ENCODE data around the gene LIMK2. TPM values are rescaled to one million over a fixed set of nuclear protein-coding genes. Genes with fewer than 3 reads are reported as not detected.
A peak's percentile ranks its signal among the peaks of the same experiment; 100 is the strongest.

The LIMK2 gene
- total and polyA plus RNA-seq, 4 donors: 6.6 to 39.2 (median 13.4) TPM

DNA sequence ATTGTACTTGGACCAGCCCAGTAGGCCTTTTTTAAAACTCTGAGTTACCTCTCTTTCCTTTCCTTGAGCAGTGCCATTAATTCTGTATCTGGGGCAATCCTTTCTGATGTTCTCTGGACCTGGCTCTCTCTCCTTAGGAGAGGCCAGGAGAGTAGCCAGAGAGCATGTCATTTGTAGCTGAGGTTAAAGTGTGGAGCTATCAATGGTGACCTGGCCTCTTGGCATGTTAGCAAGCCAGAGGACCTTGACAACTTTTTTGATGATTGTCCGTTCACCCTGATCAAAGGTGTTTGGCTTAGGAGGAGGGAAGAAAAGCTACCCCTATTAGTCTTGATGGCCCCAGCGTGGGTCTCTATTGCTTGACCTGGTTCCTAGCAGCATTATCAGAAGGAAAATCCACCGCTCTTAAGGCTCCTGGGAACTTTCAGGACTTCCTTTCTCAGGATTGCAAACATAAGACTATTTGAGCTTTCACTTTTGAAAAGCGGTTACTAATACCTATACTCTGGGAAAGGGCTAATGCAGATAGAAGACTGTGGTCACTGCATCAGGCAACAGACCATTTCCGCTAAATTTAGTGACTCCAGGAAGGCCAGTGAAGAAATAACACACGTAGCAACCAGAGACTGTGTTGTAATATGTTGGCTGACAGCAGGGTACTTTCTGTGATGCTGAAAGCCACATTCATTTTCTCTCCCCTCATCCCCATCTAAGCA, 18.2 kb downstream of the LIMK2 start:
- Histone ChIP-seq H3K4me1 (ENCODE audit: control insufficient read depth in 4 of 4, insufficient read depth in 4 of 4, low read length in 3 of 4) (peaks cover 11 to 25% (median 21%) of the 10 kb centered on the region in 4 donors), H3K4me3 (ENCODE audit: low read depth in 1 of 3, low read length in 3 of 3) (no peak overlapping the region), H3K9ac (ENCODE audit: low read depth in 1 of 2, low read length in 2 of 2) (peak overlapping the region in 1 of 2 donors; percentile 10), H3K27ac (ENCODE audit: low read depth in 1 of 2, low read length in 2 of 2) (peak overlapping the region; percentile 58 to 96), H3K36me3 (ENCODE audit: control insufficient read depth in 4 of 4, insufficient read depth in 3 of 4, low read depth in 1 of 4, low read length in 3 of 4) (peaks cover 0 to 5% (median 0%) of the 10 kb centered on the region in 4 donors), H3K9me3 (ENCODE audit: control insufficient read depth in 4 of 4, low read length in 3 of 4) (no peaks in the 10 kb centered on the region), H3K27me3 (ENCODE audit: control insufficient read depth in 4 of 4, insufficient read depth in 4 of 4, low read length in 3 of 4) (no peaks in the 10 kb centered on the region)
- DNase-seq (ENCODE audit: low spot score): no peak
- WGBS: 31% methylated on average over 6 of the region's 6 CpGs
- TF ChIP-seq FOXA2 (IDR thresholded peaks at IDR 0.05) (no peak), EGR1 (IDR thresholded peaks at IDR 0.05; ENCODE audit: low read depth in 2 of 2) (no peak), JUND (IDR thresholded peaks at IDR 0.05) (no peak), GABPA (IDR thresholded peaks at IDR 0.05 in 1 of 2, conservative IDR thresholded peaks at IDR 0.05 in 1 of 2) (peak in 1 of 2 donors; percentile 51), SP1 (IDR thresholded peaks at IDR 0.05) (no peak), TAF1 (conservative IDR thresholded peaks at IDR 0.05) (no peak), YY1 (IDR thresholded peaks at IDR 0.05) (peak; percentile 4), HNF4A (conservative IDR thresholded peaks at IDR 0.05) (peak in 1 of 2 donors; percentile 54), RXRA (IDR thresholded peaks at IDR 0.05) (peak in 1 of 2 donors; percentile 10)
- TF ChIP-seq, protein P1, sequence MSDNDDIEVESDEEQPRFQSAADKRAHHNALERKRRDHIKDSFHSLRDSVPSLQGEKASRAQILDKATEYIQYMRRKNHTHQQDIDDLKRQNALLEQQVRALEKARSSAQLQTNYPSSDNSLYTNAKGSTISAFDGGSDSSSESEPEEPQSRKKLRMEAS (IDR thresholded peaks at IDR 0.05): no peak
- TF ChIP-seq, protein P2, sequence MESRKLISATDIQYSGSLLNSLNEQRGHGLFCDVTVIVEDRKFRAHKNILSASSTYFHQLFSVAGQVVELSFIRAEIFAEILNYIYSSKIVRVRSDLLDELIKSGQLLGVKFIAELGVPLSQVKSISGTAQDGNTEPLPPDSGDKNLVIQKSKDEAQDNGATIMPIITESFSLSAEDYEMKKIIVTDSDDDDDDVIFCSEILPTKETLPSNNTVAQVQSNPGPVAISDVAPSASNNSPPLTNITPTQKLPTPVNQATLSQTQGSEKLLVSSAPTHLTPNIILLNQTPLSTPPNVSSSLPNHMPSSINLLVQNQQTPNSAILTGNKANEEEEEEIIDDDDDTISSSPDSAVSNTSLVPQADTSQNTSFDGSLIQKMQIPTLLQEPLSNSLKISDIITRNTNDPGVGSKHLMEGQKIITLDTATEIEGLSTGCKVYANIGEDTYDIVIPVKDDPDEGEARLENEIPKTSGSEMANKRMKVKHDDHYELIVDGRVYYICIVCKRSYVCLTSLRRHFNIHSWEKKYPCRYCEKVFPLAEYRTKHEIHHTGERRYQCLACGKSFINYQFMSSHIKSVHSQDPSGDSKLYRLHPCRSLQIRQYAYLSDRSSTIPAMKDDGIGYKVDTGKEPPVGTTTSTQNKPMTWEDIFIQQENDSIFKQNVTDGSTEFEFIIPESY (IDR thresholded peaks at IDR 0.05): no peak

DNA sequence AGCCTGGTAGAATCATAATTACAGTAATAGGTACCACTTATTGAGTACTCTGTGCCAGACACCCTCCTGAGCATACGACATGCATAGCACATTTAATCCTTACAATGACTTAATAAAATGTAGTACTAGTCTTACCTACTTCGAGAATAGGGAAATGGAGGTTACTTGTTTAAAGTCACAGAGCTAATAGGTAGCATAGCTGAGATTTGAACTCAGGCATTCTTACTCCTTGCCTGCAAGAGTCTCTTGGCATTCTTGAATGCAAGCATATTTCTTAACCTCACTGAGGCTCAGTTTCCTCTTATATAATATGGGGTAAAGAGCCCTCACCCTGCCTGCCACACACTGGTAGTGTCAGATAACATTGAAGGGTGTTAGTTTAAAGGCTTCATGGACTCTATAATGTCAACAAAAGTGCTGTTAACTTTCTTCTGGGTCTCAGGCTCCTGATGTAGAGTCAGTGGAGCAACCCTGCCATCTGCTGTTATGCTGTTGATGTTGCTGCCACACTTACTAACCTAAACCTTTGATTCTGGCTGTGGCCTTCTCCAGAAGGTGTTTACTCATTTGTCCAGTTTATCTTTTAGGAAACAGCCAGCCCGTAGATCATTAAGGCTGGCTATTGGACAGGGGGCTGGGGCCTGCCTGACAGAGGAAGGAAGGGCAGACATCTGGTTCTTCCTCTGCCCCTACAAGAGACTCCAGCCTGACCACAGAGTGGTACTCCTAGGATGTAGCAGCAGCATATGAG, 18.9 kb downstream of the LIMK2 start:
- 35% methylated on average over 3 of the region's 3 CpGs for WGBS
- Histone ChIP-seq H3K9ac (ENCODE audit: low read depth in 1 of 2, low read length in 2 of 2) (peak overlapping the region in 1 of 2 donors; percentile 18), H3K4me1 (ENCODE audit: control insufficient read depth in 4 of 4, insufficient read depth in 4 of 4, low read length in 3 of 4) (peaks cover 11 to 25% (median 21%) of the 10 kb centered on the region in 4 donors), H3K9me3 (ENCODE audit: control insufficient read depth in 4 of 4, low read length in 3 of 4) (no peaks in the 10 kb centered on the region), H3K36me3 (ENCODE audit: control insufficient read depth in 4 of 4, insufficient read depth in 3 of 4, low read depth in 1 of 4, low read length in 3 of 4) (peaks cover 0 to 6% (median 0%) of the 10 kb centered on the region in 4 donors), H3K4me3 (ENCODE audit: low read depth in 1 of 3, low read length in 3 of 3) (no peak overlapping the region), H3K27me3 (ENCODE audit: control insufficient read depth in 4 of 4, insufficient read depth in 4 of 4, low read length in 3 of 4) (no peaks in the 10 kb centered on the region), H3K27ac (ENCODE audit: low read depth in 1 of 2, low read length in 2 of 2) (peak overlapping the region; percentile 58 to 96)
- peak; percentile 50 for DNase-seq (ENCODE audit: low spot score)
- TF ChIP-seq GABPA (IDR thresholded peaks at IDR 0.05 in 1 of 2, conservative IDR thresholded peaks at IDR 0.05 in 1 of 2) (no peak), YY1 (IDR thresholded peaks at IDR 0.05) (peak; percentile 15), NR2F2 (IDR thresholded peaks at IDR 0.05) (peak; percentile 69), FOXA1 (IDR thresholded peaks at IDR 0.05) (no peak), RAD21 (IDR thresholded peaks at IDR 0.05) (peak; percentile 99), FOXA2 (IDR thresholded peaks at IDR 0.05) (peak; percentile 59), RXRA (IDR thresholded peaks at IDR 0.05) (peak in 1 of 2 donors; percentile 32), HNF4A (conservative IDR thresholded peaks at IDR 0.05) (peak in 1 of 2 donors; percentile 24)
- TF ChIP-seq, protein P3, sequence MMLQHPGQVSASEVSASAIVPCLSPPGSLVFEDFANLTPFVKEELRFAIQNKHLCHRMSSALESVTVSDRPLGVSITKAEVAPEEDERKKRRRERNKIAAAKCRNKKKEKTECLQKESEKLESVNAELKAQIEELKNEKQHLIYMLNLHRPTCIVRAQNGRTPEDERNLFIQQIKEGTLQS (IDR thresholded peaks at IDR 0.05): no peak
- TF ChIP-seq, protein P4, sequence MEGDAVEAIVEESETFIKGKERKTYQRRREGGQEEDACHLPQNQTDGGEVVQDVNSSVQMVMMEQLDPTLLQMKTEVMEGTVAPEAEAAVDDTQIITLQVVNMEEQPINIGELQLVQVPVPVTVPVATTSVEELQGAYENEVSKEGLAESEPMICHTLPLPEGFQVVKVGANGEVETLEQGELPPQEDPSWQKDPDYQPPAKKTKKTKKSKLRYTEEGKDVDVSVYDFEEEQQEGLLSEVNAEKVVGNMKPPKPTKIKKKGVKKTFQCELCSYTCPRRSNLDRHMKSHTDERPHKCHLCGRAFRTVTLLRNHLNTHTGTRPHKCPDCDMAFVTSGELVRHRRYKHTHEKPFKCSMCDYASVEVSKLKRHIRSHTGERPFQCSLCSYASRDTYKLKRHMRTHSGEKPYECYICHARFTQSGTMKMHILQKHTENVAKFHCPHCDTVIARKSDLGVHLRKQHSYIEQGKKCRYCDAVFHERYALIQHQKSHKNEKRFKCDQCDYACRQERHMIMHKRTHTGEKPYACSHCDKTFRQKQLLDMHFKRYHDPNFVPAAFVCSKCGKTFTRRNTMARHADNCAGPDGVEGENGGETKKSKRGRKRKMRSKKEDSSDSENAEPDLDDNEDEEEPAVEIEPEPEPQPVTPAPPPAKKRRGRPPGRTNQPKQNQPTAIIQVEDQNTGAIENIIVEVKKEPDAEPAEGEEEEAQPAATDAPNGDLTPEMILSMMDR (IDR thresholded peaks at IDR 0.05; ENCODE audit: low read depth, low read length, missing input control): peak; percentile 95
- TF ChIP-seq, protein P1 (IDR thresholded peaks at IDR 0.05): peak; percentile 42
- TF ChIP-seq, protein P5, sequence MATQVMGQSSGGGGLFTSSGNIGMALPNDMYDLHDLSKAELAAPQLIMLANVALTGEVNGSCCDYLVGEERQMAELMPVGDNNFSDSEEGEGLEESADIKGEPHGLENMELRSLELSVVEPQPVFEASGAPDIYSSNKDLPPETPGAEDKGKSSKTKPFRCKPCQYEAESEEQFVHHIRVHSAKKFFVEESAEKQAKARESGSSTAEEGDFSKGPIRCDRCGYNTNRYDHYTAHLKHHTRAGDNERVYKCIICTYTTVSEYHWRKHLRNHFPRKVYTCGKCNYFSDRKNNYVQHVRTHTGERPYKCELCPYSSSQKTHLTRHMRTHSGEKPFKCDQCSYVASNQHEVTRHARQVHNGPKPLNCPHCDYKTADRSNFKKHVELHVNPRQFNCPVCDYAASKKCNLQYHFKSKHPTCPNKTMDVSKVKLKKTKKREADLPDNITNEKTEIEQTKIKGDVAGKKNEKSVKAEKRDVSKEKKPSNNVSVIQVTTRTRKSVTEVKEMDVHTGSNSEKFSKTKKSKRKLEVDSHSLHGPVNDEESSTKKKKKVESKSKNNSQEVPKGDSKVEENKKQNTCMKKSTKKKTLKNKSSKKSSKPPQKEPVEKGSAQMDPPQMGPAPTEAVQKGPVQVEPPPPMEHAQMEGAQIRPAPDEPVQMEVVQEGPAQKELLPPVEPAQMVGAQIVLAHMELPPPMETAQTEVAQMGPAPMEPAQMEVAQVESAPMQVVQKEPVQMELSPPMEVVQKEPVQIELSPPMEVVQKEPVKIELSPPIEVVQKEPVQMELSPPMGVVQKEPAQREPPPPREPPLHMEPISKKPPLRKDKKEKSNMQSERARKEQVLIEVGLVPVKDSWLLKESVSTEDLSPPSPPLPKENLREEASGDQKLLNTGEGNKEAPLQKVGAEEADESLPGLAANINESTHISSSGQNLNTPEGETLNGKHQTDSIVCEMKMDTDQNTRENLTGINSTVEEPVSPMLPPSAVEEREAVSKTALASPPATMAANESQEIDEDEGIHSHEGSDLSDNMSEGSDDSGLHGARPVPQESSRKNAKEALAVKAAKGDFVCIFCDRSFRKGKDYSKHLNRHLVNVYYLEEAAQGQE (IDR thresholded peaks at IDR 0.05): no peak

Measured in liver (tissue), 9 donors.